Measurements from ENCODE around the gene CCNYL1.

DNA sequence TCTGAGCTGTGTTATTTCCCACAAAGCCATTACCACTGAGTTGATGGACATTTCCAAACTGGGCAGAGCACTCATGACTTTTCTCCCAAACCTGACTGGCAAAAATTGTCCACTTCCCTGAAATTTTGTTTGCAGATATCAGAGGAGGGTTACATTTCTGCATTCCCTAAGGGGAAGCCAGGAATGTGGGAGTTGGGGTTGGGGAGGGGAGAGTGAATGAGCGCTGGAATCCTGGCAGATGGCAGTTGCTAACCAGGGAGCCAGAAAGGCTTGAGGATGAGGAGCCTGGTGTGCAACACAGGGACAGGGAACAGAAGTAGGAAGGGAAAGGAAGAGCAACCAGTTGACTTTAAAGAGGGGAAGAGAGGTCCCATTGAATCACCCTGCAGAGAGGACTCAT, 14.0 kb upstream of the CCNYL1 start:
- TF ChIP-seq CTCF (conservative IDR thresholded peaks at IDR 0.05) (no peak), ZFX (IDR thresholded peaks at IDR 0.05) (no peak)

Measured in C4-2B (cell line).